ENCODE measurements around the gene SPRYD7. TPM values are rescaled to one million over a fixed set of nuclear protein-coding genes. Genes with fewer than 3 reads are reported as not detected.
"Not testable (repeated sequence)": the region's sequence is repeated elsewhere in the genome, so short reads cannot be mapped to it uniquely, and the experiment has no call there.

SPRYD7 gene
- total RNA-seq, 2 experiments from 2014 or later = 1.1 to 1.5 TPM

GRCh38 chr13:49922301-49922700, 13.8 kb downstream of the SPRYD7 start:
- no peaks in the 10 kb centered on the region for H3K27me3 Mint-ChIP-seq
- Histone ChIP-seq H3K27me3 (ENCODE audit: control insufficient read depth in 1 of 2, insufficient read depth in 2 of 2, low read length in 2 of 2) (no peaks in the 10 kb centered on the region), H3K4me3 (ENCODE audit: low read length) (no peak overlapping the region), H3K4me1 (ENCODE audit: insufficient read depth, low read length) (no peaks in the 10 kb centered on the region), H3K9me3 (ENCODE audit: control insufficient read depth in 1 of 2, insufficient read depth in 1 of 2, low read length in 2 of 2) (no peaks in the 10 kb centered on the region), H3K36me3 (ENCODE audit: insufficient read depth, low read length) (peaks cover 11% of the 10 kb centered on the region), H3K27ac (ENCODE audit: low read depth in 1 of 2, low read length in 2 of 2) (no peak overlapping the region)
- intact Hi-C loops (cut with DNase I, micrococcal nuclease) = no loop called here
- H3K27ac Mint-ChIP-seq = no peak overlapping the region
- no peak for DNase-seq
- no peaks in the 10 kb centered on the region for H3K9me3 Mint-ChIP-seq
- ATAC-seq (ENCODE audit: poor library complexity) = no peak
- peaks cover 53% of the 10 kb centered on the region for H3K36me3 Mint-ChIP-seq (ENCODE audit: low read depth)
- TF ChIP-seq CTCF (IDR thresholded peaks at IDR 0.05) = no peak
- CTCF ChIA-PET = no interaction called here
- H3K4me3 Mint-ChIP-seq = no peak overlapping the region
- H3K4me1 Mint-ChIP-seq (ENCODE audit: low read depth) = no peaks in the 10 kb centered on the region
- POLR2A ChIA-PET = interaction anchor here (1.0 to 1.2 kb wide), 2 partner anchors 14 to 129 kb away, joined by 3 to 4 read pairs; partner anchors contain the start of gene SPRYD7

- H3K27me3 ChIP-seq (ENCODE audit: control insufficient read depth in 1 of 2, insufficient read depth in 2 of 2, low read length in 2 of 2); H3K27ac Mint-ChIP-seq; intact Hi-C loops (cut with DNase I, micrococcal nuclease); H3K4me3 ChIP-seq (ENCODE audit: low read length); POLR2A ChIA-PET; H3K4me3 Mint-ChIP-seq; H3K27me3 Mint-ChIP-seq; H3K4me1 Mint-ChIP-seq (ENCODE audit: low read depth); H3K9me3 Mint-ChIP-seq; H3K36me3 ChIP-seq (ENCODE audit: insufficient read depth, low read length); H3K4me1 ChIP-seq (ENCODE audit: insufficient read depth, low read length); CTCF ChIA-PET; ATAC-seq (ENCODE audit: poor library complexity); DNase-seq; H3K9me3 ChIP-seq (ENCODE audit: control insufficient read depth in 1 of 2, insufficient read depth in 1 of 2, low read length in 2 of 2); H3K27ac ChIP-seq (ENCODE audit: low read depth in 1 of 2, low read length in 2 of 2): not testable (repeated sequence)
- H3K36me3 Mint-ChIP-seq (ENCODE audit: low read depth) = peaks cover 51% of the 10 kb centered on the region
Observed at GRCh38 chr13:49920969-49921368, 15.2 kb downstream of the SPRYD7 start.

- not testable (repeated sequence) for ATAC-seq (ENCODE audit: poor library complexity)
- CTCF ChIA-PET = interaction anchor here (0.8 kb wide), 1 partner anchor 18 kb away, joined by 4 read pairs; the partner anchor contains the start of gene SPRYD7
Observed at GRCh38 chr13:49918106-49918505, 18.0 kb downstream of the SPRYD7 start.

GRCh38 chr13:49914947-49915346, 21.2 kb downstream of the SPRYD7 start:
- POLR2A ChIA-PET = no interaction called here
- Histone ChIP-seq H3K4me3 (ENCODE audit: low read length) (no peak overlapping the region), H3K27me3 (ENCODE audit: control insufficient read depth in 1 of 2, insufficient read depth in 2 of 2, low read length in 2 of 2) (no peaks in the 10 kb centered on the region), H3K4me1 (ENCODE audit: insufficient read depth, low read length) (no peaks in the 10 kb centered on the region), H3K36me3 (ENCODE audit: insufficient read depth, low read length) (peaks cover 2% of the 10 kb centered on the region), H3K27ac (ENCODE audit: low read depth in 1 of 2, low read length in 2 of 2) (no peak overlapping the region), H3K9me3 (ENCODE audit: control insufficient read depth in 1 of 2, insufficient read depth in 1 of 2, low read length in 2 of 2) (no peaks in the 10 kb centered on the region)
- no peak for TF ChIP-seq CTCF (IDR thresholded peaks at IDR 0.05)
- Mint-ChIP-seq H3K27ac (no peak overlapping the region), H3K27me3 (no peaks in the 10 kb centered on the region), H3K4me1 (ENCODE audit: low read depth) (no peaks in the 10 kb centered on the region), H3K9me3 (no peaks in the 10 kb centered on the region), H3K4me3 (no peak overlapping the region), H3K36me3 (ENCODE audit: low read depth) (peaks cover 28% of the 10 kb centered on the region)
- intact Hi-C loops (cut with DNase I, micrococcal nuclease) = no loop called here
- ATAC-seq (ENCODE audit: poor library complexity) (no peak), DNase-seq (no peak)
- CTCF ChIA-PET = no interaction called here

More at GRCh38 chr13:49918106-49918505, 18.0 kb downstream of the SPRYD7 start:
- H3K27me3 ChIP-seq (ENCODE audit: control insufficient read depth in 1 of 2, insufficient read depth in 2 of 2, low read length in 2 of 2); H3K27ac ChIP-seq (ENCODE audit: low read depth in 1 of 2, low read length in 2 of 2); H3K4me3 Mint-ChIP-seq; H3K27ac Mint-ChIP-seq; DNase-seq; intact Hi-C loops (cut with DNase I, micrococcal nuclease); H3K4me1 ChIP-seq (ENCODE audit: insufficient read depth, low read length); H3K27me3 Mint-ChIP-seq; H3K36me3 ChIP-seq (ENCODE audit: insufficient read depth, low read length); H3K4me3 ChIP-seq (ENCODE audit: low read length); POLR2A ChIA-PET; H3K9me3 ChIP-seq (ENCODE audit: control insufficient read depth in 1 of 2, insufficient read depth in 1 of 2, low read length in 2 of 2); H3K4me1 Mint-ChIP-seq (ENCODE audit: low read depth); H3K9me3 Mint-ChIP-seq: not testable (repeated sequence)
- H3K36me3 Mint-ChIP-seq (ENCODE audit: low read depth) = peaks cover 49% of the 10 kb centered on the region

All from CD4-positive, alpha-beta T cell (primary cell).